H9 (cell line): Measurements from ENCODE around the gene IER5. TPM values are rescaled to one million over a fixed set of nuclear protein-coding genes. Genes with fewer than 3 reads are reported as not detected.

ENCODE experiments used
- DNase-seq: peaks from one replicate; pipeline ENCODE4 v3.0.0-alpha.2; 2017
- H2AFZ ChIP-seq: one replicate; pipeline ENCODE4 v1.6.1; 2013; ENCODE audit warnings: mild to moderate bottlenecking, low read length, control low read depth, moderate library complexity
- H2AK5ac ChIP-seq: 2 replicates; pipeline ENCODE4 v1.6.1; 2013; ENCODE audit warnings: low read length, control low read depth, mixed read lengths; ENCODE audit not compliant: insufficient read length
- H2BK120ac ChIP-seq: one replicate; pipeline ENCODE4 v1.6.1; 2013; ENCODE audit warnings: low read depth, mild to moderate bottlenecking, low read length, control low read depth, inconsistent platforms; ENCODE audit not compliant: poor library complexity, severe bottlenecking
- H2BK12ac ChIP-seq: 2 replicates; pipeline ENCODE4 v1.6.1; 2013; ENCODE audit warnings: low read length, control low read depth, mixed read lengths, low read depth; ENCODE audit not compliant: insufficient read length
- H2BK15ac ChIP-seq: 2 replicates; pipeline ENCODE4 v1.6.1; 2013; ENCODE audit warnings: low read depth, low read length, control low read depth
- H2BK20ac ChIP-seq: one replicate; pipeline ENCODE4 v1.6.1; 2013; ENCODE audit warnings: low read depth, mild to moderate bottlenecking, low read length, control low read depth, inconsistent platforms; ENCODE audit not compliant: poor library complexity, severe bottlenecking
- H2BK5ac ChIP-seq: 2 replicates; pipeline ENCODE4 v1.6.1; 2013; ENCODE audit warnings: low read length, control low read depth, mixed read lengths; ENCODE audit not compliant: insufficient read length
- H3K14ac ChIP-seq: 2 replicates; pipeline ENCODE4 v1.6.1; 2013; ENCODE audit warnings: low read length, control low read depth; ENCODE audit not compliant: insufficient read depth
- H3K18ac ChIP-seq: 2 replicates; pipeline ENCODE4 v1.6.1; 2013; ENCODE audit warnings: low read depth, mild to moderate bottlenecking, mixed read lengths, low read length, control low read depth; ENCODE audit not compliant: insufficient read length
- H3K23ac ChIP-seq: 2 replicates; pipeline ENCODE4 v1.6.1; 2013; ENCODE audit warnings: low read length, control low read depth, mixed read lengths, low read depth; ENCODE audit not compliant: insufficient read length
- H3K23me2 ChIP-seq: 2 replicates; pipeline ENCODE4 v1.6.1; 2013; ENCODE audit warnings: low read depth, mild to moderate bottlenecking, mixed read lengths, low read length, control low read depth; ENCODE audit not compliant: insufficient read length, poor library complexity, severe bottlenecking
- H3K27ac ChIP-seq: 2 replicates; pipeline ENCODE4 v1.5.1; 2013; ENCODE audit warnings: low read length, control low read depth, mixed read lengths, low read depth; ENCODE audit not compliant: insufficient read length
- H3K27me3 ChIP-seq: 2 replicates; pipeline ENCODE4 v1.6.1; 2013; ENCODE audit warnings: low read length, control low read depth, inconsistent platforms; ENCODE audit not compliant: insufficient read depth
- H3K4ac ChIP-seq: 2 replicates; pipeline ENCODE4 v1.6.1; 2013; ENCODE audit warnings: low read depth, mild to moderate bottlenecking, control low read depth, inconsistent platforms, low read length, moderate library complexity
- H3K4me1 ChIP-seq: 2 replicates; pipeline ENCODE4 v1.6.1; 2013; ENCODE audit warnings: low read length, control low read depth, inconsistent platforms; ENCODE audit not compliant: insufficient read depth
- H3K4me2 ChIP-seq: 2 replicates; pipeline ENCODE4 v1.6.1; 2013; ENCODE audit warnings: low read length, control low read depth, mixed read lengths; ENCODE audit not compliant: insufficient read length, insufficient read depth
- H3K56ac ChIP-seq: 2 replicates; pipeline ENCODE4 v1.6.1; 2013; ENCODE audit warnings: low read depth, mild to moderate bottlenecking, mixed read lengths, low read length, control low read depth; ENCODE audit not compliant: insufficient read length
- H3K79me1 ChIP-seq: 2 replicates; pipeline ENCODE4 v1.6.1; 2013; ENCODE audit warnings: low read depth, mild to moderate bottlenecking, moderate library complexity, low read length, control low read depth, inconsistent platforms; ENCODE audit not compliant: insufficient read depth, poor library complexity, severe bottlenecking
- H3K79me2 ChIP-seq: 2 replicates; pipeline ENCODE4 v1.6.1; 2013; ENCODE audit warnings: low read length, control low read depth, inconsistent platforms; ENCODE audit not compliant: insufficient read depth
- H3K9ac ChIP-seq: 2 replicates; pipeline ENCODE4 v1.6.1; 2013; ENCODE audit warnings: low read length, control low read depth, mixed read lengths; ENCODE audit not compliant: insufficient read length; ENCODE audit errors: extremely low read depth
- H3K9me3 ChIP-seq: one replicate; pipeline ENCODE4 v1.6.1; 2013; ENCODE audit warnings: low read depth, low read length, inconsistent platforms; ENCODE audit not compliant: control insufficient read depth
- H3T11ph ChIP-seq: one replicate; pipeline ENCODE4 v1.6.1; 2013; ENCODE audit warnings: mild to moderate bottlenecking, low read length, control low read depth, inconsistent platforms
- H4K20me1 ChIP-seq: one replicate; pipeline ENCODE4 v1.6.1; 2013; ENCODE audit not compliant: control insufficient read depth, insufficient read length, insufficient read depth
- H4K5ac ChIP-seq: 2 replicates; pipeline ENCODE4 v1.6.1; 2013; ENCODE audit warnings: low read depth, mild to moderate bottlenecking, mixed read lengths, low read length, control low read depth; ENCODE audit not compliant: insufficient read length
- H4K8ac ChIP-seq: replicated peaks from 2 replicates; pipeline ENCODE4 v1.6.1; 2013; ENCODE audit warnings: low read length, control low read depth, mixed read lengths, low read depth; ENCODE audit not compliant: insufficient read length
- H4K91ac ChIP-seq: 2 replicates; pipeline ENCODE4 v1.6.1; 2013; ENCODE audit warnings: low read depth, mild to moderate bottlenecking, moderate library complexity, mixed read lengths, low read length, control low read depth; ENCODE audit not compliant: insufficient read length
- H3K27ac Mint-ChIP-seq, 3 experiments: 2 replicates in 2 of 3; 3 replicates in 1 of 3; pipeline ENCODE4 v1.8.0; 2020 to 2021; ENCODE audit warnings: mixed read lengths in 3 of 3, mild to moderate bottlenecking in 1 of 3, moderate library complexity in 1 of 3
- H3K27me3 Mint-ChIP-seq: 2 replicates; pipeline ENCODE4 v1.8.0; 2021; ENCODE audit warnings: low read depth, mild to moderate bottlenecking, moderate library complexity, mixed read lengths
- H3K36me3 Mint-ChIP-seq, 3 experiments: 2 replicates in 2 of 3; 3 replicates in 1 of 3; pipeline ENCODE4 v1.8.0; 2020 to 2021; ENCODE audit warnings: low read depth in 3 of 3, mixed read lengths in 3 of 3; ENCODE audit not compliant: insufficient read depth in 1 of 3
- H3K4me1 Mint-ChIP-seq, 2 experiments: 2 replicates each; pipeline ENCODE4 v1.8.0; 2020; ENCODE audit warnings: mixed read lengths in 2 of 2
- H3K4me3 Mint-ChIP-seq, 2 experiments: 2 replicates in 1 of 2; 3 replicates in 1 of 2; pipeline ENCODE4 v1.8.0; 2020 to 2021; ENCODE audit warnings: mild to moderate bottlenecking in 2 of 2, mixed read lengths in 2 of 2, moderate library complexity in 1 of 2
- H3K9me3 Mint-ChIP-seq, 2 experiments: 2 replicates in 1 of 2; 3 replicates in 1 of 2; pipeline ENCODE4 v1.8.0; 2020; ENCODE audit warnings: mild to moderate bottlenecking in 2 of 2, mixed read lengths in 2 of 2, moderate library complexity in 1 of 2
- WGBS: extraction: QIAGEN DNeasy Blood & Tissue Kit; methylation state at CpG from one replicate; pipeline ENCODE4 v1.1.7; 2013; ENCODE audit warnings: missing lambda C conversion rate, low lambda C conversion rate, mixed read lengths; ENCODE audit not compliant: insufficient read length; ENCODE audit errors: extremely low coverage; 5-methylcytosine and 5-hydroxymethylcytosine counted together
- total RNA-seq: library from RNA; stranded (reverse); gene quantifications from 2 replicates; pipeline ENCODE4 v1.2.1, GENCODE V29; 2021
- TF ChIP-seq, protein P1 (sequence below): fragments of 200-600 bp; sonication (generic); conservative IDR thresholded peaks from 3 replicates; pipeline ENCODE4 v1.8.0; 2021; ENCODE audit warnings: antibody characterized with exemption, mild to moderate bottlenecking

The IER5 gene
- total RNA-seq, 1 experiment from 2014 or later = 6.7 TPM

DNA sequence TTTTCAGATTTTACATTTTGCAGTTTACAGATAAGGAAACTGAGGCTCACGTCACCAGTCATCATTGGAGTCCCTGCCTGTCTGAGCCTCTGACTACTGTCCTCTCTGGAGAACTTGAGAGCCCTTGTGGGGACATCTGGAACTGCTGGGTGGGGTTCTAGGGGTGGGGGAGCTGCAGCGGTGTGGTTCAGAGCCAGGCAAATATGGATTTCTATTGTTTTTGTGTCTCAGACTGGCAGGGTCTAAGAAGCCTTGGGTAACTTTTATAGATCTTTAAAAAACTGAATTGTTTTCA lies 46.9 kb downstream of the IER5 start:
- H2BK5ac ChIP-seq = no peak overlapping the region
- Mint-ChIP-seq H3K4me1 (peaks cover 29 to 43% of the 10 kb centered on the region in 2 experiments), H3K36me3 (no peaks in the 10 kb centered on the region), H3K27ac (peak overlapping the region in 1 of 3 experiments; percentile 99; a peak in 2 of 7 replicates), H3K4me3 (no peak overlapping the region), H3K27me3 (peaks cover 16% of the 10 kb centered on the region), H3K9me3 (peaks cover 0 to 2% of the 10 kb centered on the region in 2 experiments; a peak in 1 of 5 replicates)
- no peaks in the 10 kb centered on the region for H3K9me3 ChIP-seq
- H3T11ph ChIP-seq = no peak overlapping the region
- H2BK12ac ChIP-seq = no peak overlapping the region
- no peak overlapping the region for H4K8ac ChIP-seq
- H3K4ac ChIP-seq = no peak overlapping the region; the same call in 1 of the 2 replicates
- H3K4me2 ChIP-seq = no peak overlapping the region
- peak overlapping the region; percentile 52 for H2BK120ac ChIP-seq
- no peak overlapping the region for H2BK15ac ChIP-seq
- no peak overlapping the region for H4K91ac ChIP-seq
- H3K27me3 ChIP-seq = no peaks in the 10 kb centered on the region
- H3K79me1 ChIP-seq = no peaks in the 10 kb centered on the region
- H2AK5ac ChIP-seq = no peak overlapping the region
- H3K23ac ChIP-seq = no peak overlapping the region
- no peak overlapping the region for H3K27ac ChIP-seq
- no peak overlapping the region for H4K5ac ChIP-seq
- no CpG with 5 or more reads among the region's 2 CpGs for WGBS
- H3K14ac ChIP-seq = no peak overlapping the region; the same call in 1 of the 2 replicates
- DNase-seq = no peak
- no peaks in the 10 kb centered on the region for H4K20me1 ChIP-seq
- H3K18ac ChIP-seq = peak overlapping the region; percentile 38
- no peaks in the 10 kb centered on the region for H3K23me2 ChIP-seq
- no peak overlapping the region for H2AFZ ChIP-seq
- H3K9ac ChIP-seq = no peak overlapping the region
- TF ChIP-seq, protein P1, sequence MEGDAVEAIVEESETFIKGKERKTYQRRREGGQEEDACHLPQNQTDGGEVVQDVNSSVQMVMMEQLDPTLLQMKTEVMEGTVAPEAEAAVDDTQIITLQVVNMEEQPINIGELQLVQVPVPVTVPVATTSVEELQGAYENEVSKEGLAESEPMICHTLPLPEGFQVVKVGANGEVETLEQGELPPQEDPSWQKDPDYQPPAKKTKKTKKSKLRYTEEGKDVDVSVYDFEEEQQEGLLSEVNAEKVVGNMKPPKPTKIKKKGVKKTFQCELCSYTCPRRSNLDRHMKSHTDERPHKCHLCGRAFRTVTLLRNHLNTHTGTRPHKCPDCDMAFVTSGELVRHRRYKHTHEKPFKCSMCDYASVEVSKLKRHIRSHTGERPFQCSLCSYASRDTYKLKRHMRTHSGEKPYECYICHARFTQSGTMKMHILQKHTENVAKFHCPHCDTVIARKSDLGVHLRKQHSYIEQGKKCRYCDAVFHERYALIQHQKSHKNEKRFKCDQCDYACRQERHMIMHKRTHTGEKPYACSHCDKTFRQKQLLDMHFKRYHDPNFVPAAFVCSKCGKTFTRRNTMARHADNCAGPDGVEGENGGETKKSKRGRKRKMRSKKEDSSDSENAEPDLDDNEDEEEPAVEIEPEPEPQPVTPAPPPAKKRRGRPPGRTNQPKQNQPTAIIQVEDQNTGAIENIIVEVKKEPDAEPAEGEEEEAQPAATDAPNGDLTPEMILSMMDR = peak; percentile 40
- peaks cover 3% of the 10 kb centered on the region; the same call in 1 of the 2 replicates for H3K4me1 ChIP-seq
- no peak overlapping the region for H2BK20ac ChIP-seq
- H3K79me2 ChIP-seq = no peaks in the 10 kb centered on the region
- no peak overlapping the region for H3K56ac ChIP-seq
